HepG2 (cell line): ENCODE data around the gene NRGN. TPM values are rescaled to one million over a fixed set of nuclear protein-coding genes. Genes with fewer than 3 reads are reported as not detected.

ENCODE experiments used
- ISL2 ChIP-seq: sonication (generic); formaldehyde crosslinking; IDR thresholded peaks from 2 replicates; pipeline ENCODE4 v1.5.0; 2020; ENCODE audit warnings: missing genetic modification reagents
- MEF2D ChIP-seq: sonication (generic); formaldehyde crosslinking; IDR thresholded peaks from 2 replicates; pipeline ENCODE4 v1.5.1; 2020; ENCODE audit warnings: mild to moderate bottlenecking, missing genetic modification reagents
- PAWR ChIP-seq: sonication (generic); formaldehyde crosslinking; IDR thresholded peaks from 2 replicates; pipeline ENCODE4 v1.4.0; 2020; ENCODE audit warnings: missing genetic modification reagents, mild to moderate bottlenecking, borderline replicate concordance
- REL ChIP-seq: sonication (generic); formaldehyde crosslinking; conservative IDR thresholded peaks from 2 replicates; pipeline ENCODE4 v1.8.0; 2022; ENCODE audit warnings: mild to moderate bottlenecking, missing genetic modification reagents, moderate library complexity
- TBX2 ChIP-seq: sonication (generic); formaldehyde crosslinking; IDR thresholded peaks from 2 replicates; pipeline ENCODE4 v1.5.0; 2020; ENCODE audit warnings: missing genetic modification reagents, mild to moderate bottlenecking, borderline replicate concordance
- ZNF230 ChIP-seq: sonication (generic); formaldehyde crosslinking; IDR thresholded peaks from 2 replicates; pipeline ENCODE4 v1.4.0; 2020; ENCODE audit warnings: mild to moderate bottlenecking, missing genetic modification reagents
- ZNF33A ChIP-seq: sonication (generic); formaldehyde crosslinking; IDR thresholded peaks from 2 replicates; pipeline ENCODE4 v1.5.1; 2020; ENCODE audit warnings: missing genetic modification reagents, mild to moderate bottlenecking, moderate library complexity, borderline replicate concordance
- ZNF605 ChIP-seq: sonication (generic); formaldehyde crosslinking; IDR thresholded peaks from 2 replicates; pipeline ENCODE4 v1.8.0; 2022; ENCODE audit warnings: mild to moderate bottlenecking, missing genetic modification reagents
- ZNF616 ChIP-seq: sonication (generic); formaldehyde crosslinking; IDR thresholded peaks from 2 replicates; pipeline ENCODE4 v1.5.0; 2020; ENCODE audit warnings: low read depth, mild to moderate bottlenecking, missing genetic modification reagents
- ZNF629 ChIP-seq: sonication (generic); formaldehyde crosslinking; conservative IDR thresholded peaks from 2 replicates; pipeline ENCODE4 v1.5.0; 2020; ENCODE audit warnings: missing genetic modification reagents
- ZNF709 ChIP-seq: sonication (generic); formaldehyde crosslinking; IDR thresholded peaks from 2 replicates; pipeline ENCODE4 v1.5.0; 2020; ENCODE audit warnings: mild to moderate bottlenecking, missing genetic modification reagents
- ZNF841 ChIP-seq: sonication (generic); formaldehyde crosslinking; IDR thresholded peaks from 2 replicates; pipeline ENCODE4 v1.8.1; 2023; ENCODE audit warnings: missing genetic modification reagents, borderline replicate concordance
- polyA plus RNA-seq, 8 experiments: library from polyadenylated mRNA; depleted of rRNA in 3 of 8; stranded (reverse) in 7 of 8; unstranded in 1 of 8; fragments of >200 nt; fragmentation: Illumina TruSeq in 4 of 8; extraction: Trizol in 4 of 8; gene quantifications; 2 replicates each; pipeline versions ENCODE4 v1.2.1 to v1.2.3, GENCODE V29; 2011 to 2016; ENCODE audit warnings: low read depth in 4 of 8, missing spikeins in 1 of 8, mixed read lengths in 1 of 8; ENCODE audit not compliant: insufficient read depth in 1 of 8
- total RNA-seq, 5 experiments: library from RNA; depleted of rRNA; stranded (reverse); fragments of >200 nt; fragmentation: Illumina TruSeq; extraction: Trizol; gene quantifications; 2 replicates each; pipeline ENCODE4 v1.2.3, GENCODE V29; 2016; ENCODE audit warnings: low read depth in 1 of 5
- TF ChIP-seq, protein P1 (sequence below): sonication (generic); formaldehyde crosslinking; IDR thresholded peaks from one replicate; pipeline ENCODE4 v1.5.1; 2020; ENCODE audit warnings: mild to moderate bottlenecking, missing genetic modification reagents; ENCODE audit errors: not compliant biosample characterization
- TF ChIP-seq, protein P2 (sequence below): sonication (generic); formaldehyde crosslinking; IDR thresholded peaks from 2 replicates; pipeline ENCODE4 v1.9.0; 2021; ENCODE audit warnings: missing genetic modification reagents, borderline replicate concordance
- TF ChIP-seq, protein P3 (sequence below): sonication (generic); formaldehyde crosslinking; IDR thresholded peaks from 2 replicates; pipeline ENCODE4 v1.4.0; 2020; ENCODE audit warnings: missing genetic modification reagents, borderline replicate concordance

Gene NRGN
- total and polyA plus RNA-seq, 2 of the 13 experiments (the other 11 are each of a cell fraction or from before 2014, with no cell fraction given), result 0.22 TPM; not detected in 1

GRCh38 chr11:124745835-124746620 is 6.3 kb downstream of the NRGN start (continued):
- TF ChIP-seq, protein P1, sequence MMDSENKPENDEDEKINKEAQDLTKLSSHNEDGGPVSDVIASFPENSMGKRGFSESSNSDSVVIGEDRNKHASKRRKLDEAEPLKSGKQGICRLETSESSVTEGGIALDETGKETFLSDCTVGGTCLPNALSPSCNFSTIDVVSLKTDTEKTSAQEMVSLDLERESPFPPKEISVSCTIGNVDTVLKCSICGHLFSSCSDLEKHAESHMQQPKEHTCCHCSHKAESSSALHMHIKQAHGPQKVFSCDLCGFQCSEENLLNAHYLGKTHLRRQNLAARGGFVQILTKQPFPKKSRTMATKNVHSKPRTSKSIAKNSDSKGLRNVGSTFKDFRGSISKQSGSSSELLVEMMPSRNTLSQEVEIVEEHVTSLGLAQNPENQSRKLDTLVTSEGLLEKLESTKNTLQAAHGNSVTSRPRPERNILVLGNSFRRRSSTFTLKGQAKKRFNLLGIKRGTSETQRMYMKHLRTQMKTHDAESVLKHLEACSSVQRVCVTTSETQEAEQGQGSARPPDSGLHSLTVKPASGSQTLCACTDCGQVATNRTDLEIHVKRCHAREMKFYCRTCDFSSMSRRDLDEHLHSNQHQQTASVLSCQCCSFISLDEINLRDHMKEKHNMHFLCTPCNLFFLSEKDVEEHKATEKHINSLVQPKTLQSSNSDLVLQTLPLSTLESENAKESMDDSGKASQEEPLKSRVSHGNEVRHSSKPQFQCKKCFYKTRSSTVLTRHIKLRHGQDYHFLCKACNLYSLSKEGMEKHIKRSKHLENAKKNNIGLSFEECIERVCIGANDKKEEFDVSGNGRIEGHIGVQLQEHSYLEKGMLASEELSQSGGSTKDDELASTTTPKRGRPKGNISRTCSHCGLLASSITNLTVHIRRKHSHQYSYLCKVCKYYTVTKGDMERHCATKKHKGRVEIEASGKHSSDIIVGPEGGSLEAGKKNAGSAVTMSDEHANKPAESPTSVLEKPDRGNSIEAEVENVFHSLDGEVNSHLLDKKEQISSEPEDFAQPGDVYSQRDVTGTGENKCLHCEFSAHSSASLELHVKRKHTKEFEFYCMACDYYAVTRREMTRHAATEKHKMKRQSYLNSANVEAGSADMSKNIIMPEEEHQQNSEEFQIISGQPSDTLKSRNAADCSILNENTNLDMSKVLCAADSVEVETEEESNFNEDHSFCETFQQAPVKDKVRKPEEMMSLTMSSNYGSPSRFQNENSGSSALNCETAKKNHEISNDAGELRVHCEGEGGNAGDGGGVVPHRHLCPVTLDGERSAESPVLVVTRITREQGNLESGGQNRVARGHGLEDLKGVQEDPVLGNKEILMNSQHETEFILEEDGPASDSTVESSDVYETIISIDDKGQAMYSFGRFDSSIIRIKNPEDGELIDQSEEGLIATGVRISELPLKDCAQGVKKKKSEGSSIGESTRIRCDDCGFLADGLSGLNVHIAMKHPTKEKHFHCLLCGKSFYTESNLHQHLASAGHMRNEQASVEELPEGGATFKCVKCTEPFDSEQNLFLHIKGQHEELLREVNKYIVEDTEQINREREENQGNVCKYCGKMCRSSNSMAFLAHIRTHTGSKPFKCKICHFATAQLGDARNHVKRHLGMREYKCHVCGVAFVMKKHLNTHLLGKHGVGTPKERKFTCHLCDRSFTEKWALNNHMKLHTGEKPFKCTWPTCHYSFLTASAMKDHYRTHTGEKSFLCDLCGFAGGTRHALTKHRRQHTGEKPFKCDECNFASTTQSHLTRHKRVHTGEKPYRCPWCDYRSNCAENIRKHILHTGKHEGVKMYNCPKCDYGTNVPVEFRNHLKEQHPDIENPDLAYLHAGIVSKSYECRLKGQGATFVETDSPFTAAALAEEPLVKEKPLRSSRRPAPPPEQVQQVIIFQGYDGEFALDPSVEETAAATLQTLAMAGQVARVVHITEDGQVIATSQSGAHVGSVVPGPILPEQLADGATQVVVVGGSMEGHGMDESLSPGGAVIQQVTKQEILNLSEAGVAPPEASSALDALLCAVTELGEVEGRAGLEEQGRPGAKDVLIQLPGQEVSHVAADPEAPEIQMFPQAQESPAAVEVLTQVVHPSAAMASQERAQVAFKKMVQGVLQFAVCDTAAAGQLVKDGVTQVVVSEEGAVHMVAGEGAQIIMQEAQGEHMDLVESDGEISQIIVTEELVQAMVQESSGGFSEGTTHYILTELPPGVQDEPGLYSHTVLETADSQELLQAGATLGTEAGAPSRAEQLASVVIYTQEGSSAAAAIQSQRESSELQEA (CRISPR knock-in tag), result peak; percentile 16
- TF ChIP-seq MEF2D (no peak), ZNF230 (0 out of 2 replicates have a peak, but pooled peaks have one; percentile 23), ZNF605 (CRISPR knock-in tag) (no peak), ZNF841 (no peak), PAWR (CRISPR knock-in tag) (0 out of 2 replicates have a peak, but pooled peaks have one; percentile 68), ZNF709 (CRISPR knock-in tag) (no peak), TBX2 (no peak), ZNF616 (no peak), ZNF629 (CRISPR knock-in tag) (no peak), ZNF33A (CRISPR knock-in tag) (no peak), ISL2 (CRISPR knock-in tag) (no peak), REL (CRISPR knock-in tag) (no peak)
- TF ChIP-seq, protein P2, sequence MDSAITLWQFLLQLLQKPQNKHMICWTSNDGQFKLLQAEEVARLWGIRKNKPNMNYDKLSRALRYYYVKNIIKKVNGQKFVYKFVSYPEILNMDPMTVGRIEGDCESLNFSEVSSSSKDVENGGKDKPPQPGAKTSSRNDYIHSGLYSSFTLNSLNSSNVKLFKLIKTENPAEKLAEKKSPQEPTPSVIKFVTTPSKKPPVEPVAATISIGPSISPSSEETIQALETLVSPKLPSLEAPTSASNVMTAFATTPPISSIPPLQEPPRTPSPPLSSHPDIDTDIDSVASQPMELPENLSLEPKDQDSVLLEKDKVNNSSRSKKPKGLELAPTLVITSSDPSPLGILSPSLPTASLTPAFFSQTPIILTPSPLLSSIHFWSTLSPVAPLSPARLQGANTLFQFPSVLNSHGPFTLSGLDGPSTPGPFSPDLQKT, result no peak
- TF ChIP-seq, protein P3, sequence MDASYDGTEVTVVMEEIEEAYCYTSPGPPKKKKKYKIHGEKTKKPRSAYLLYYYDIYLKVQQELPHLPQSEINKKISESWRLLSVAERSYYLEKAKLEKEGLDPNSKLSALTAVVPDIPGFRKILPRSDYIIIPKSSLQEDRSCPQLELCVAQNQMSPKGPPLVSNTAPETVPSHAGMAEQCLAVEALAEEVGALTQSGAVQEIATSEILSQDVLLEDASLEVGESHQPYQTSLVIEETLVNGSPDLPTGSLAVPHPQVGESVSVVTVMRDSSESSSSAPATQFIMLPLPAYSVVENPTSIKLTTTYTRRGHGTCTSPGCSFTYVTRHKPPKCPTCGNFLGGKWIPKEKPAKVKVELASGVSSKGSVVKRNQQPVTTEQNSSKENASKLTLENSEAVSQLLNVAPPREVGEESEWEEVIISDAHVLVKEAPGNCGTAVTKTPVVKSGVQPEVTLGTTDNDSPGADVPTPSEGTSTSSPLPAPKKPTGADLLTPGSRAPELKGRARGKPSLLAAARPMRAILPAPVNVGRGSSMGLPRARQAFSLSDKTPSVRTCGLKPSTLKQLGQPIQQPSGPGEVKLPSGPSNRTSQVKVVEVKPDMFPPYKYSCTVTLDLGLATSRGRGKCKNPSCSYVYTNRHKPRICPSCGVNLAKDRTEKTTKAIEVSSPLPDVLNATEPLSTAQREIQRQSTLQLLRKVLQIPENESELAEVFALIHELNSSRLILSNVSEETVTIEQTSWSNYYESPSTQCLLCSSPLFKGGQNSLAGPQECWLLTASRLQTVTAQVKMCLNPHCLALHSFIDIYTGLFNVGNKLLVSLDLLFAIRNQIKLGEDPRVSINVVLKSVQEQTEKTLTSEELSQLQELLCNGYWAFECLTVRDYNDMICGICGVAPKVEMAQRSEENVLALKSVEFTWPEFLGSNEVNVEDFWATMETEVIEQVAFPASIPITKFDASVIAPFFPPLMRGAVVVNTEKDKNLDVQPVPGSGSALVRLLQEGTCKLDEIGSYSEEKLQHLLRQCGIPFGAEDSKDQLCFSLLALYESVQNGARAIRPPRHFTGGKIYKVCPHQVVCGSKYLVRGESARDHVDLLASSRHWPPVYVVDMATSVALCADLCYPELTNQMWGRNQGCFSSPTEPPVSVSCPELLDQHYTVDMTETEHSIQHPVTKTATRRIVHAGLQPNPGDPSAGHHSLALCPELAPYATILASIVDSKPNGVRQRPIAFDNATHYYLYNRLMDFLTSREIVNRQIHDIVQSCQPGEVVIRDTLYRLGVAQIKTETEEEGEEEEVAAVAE (CRISPR knock-in tag), result no peak
